Measurements from ENCODE around the gene LMNA. TPM values are rescaled to one million over a fixed set of nuclear protein-coding genes. Genes with fewer than 3 reads are reported as not detected.

The LMNA gene
- total RNA-seq, 1 donor = 1,039 TPM

- no peak for DNase-seq (ENCODE audit: low read depth)
- H3K4me3 ChIP-seq (ENCODE audit: low read depth, low read length) = no peak overlapping the region
- no peak for TF ChIP-seq CTCF (IDR thresholded peaks at IDR 0.05; ENCODE audit: insufficient read depth, low read length)
Measured at GRCh38 chr1:156090138-156090839, 24.2 kb upstream of the LMNA start.

GRCh38 chr1:156090840-156091188, 23.7 kb upstream of the LMNA start:
- H3K4me3 ChIP-seq (ENCODE audit: low read depth, low read length) = no peak overlapping the region
- peak; percentile 71 for TF ChIP-seq CTCF (IDR thresholded peaks at IDR 0.05; ENCODE audit: insufficient read depth, low read length)
- DNase-seq (ENCODE audit: low read depth) = peak; percentile 85

- no peak overlapping the region for H3K4me3 ChIP-seq (ENCODE audit: low read depth, low read length)
- no peak for TF ChIP-seq CTCF (IDR thresholded peaks at IDR 0.05; ENCODE audit: insufficient read depth, low read length)
- no peak for DNase-seq (ENCODE audit: low read depth)
Measured at GRCh38 chr1:156091610-156092009, 22.9 kb upstream of the LMNA start.

- no peak for DNase-seq (ENCODE audit: low read depth)
- H3K4me3 ChIP-seq (ENCODE audit: low read depth, low read length) = no peak overlapping the region
- no peak for TF ChIP-seq CTCF (IDR thresholded peaks at IDR 0.05; ENCODE audit: insufficient read depth, low read length)
Measured at GRCh38 chr1:156095906-156096508, 18.5 kb upstream of the LMNA start.

- peak; percentile 84 for DNase-seq (ENCODE audit: low read depth)
- TF ChIP-seq CTCF (IDR thresholded peaks at IDR 0.05; ENCODE audit: insufficient read depth, low read length) = peak; percentile 97
- no peak overlapping the region for H3K4me3 ChIP-seq (ENCODE audit: low read depth, low read length)
Measured at GRCh38 chr1:156096640-156097391, 17.7 kb upstream of the LMNA start.

GRCh38 chr1:156097499-156098178, 16.9 kb upstream of the LMNA start:
- no peak for DNase-seq (ENCODE audit: low read depth)
- no peak overlapping the region for H3K4me3 ChIP-seq (ENCODE audit: low read depth, low read length)
- TF ChIP-seq CTCF (IDR thresholded peaks at IDR 0.05; ENCODE audit: insufficient read depth, low read length) = no peak
